SK-N-SH (cell line): ENCODE measurements around the gene KCTD4. TPM values are rescaled to one million over a fixed set of nuclear protein-coding genes. Genes with fewer than 3 reads are reported as not detected.

Source experiments
- CTCF ChIA-PET: fragments of 300-600, 350-600 bp; formaldehyde crosslinking; extraction: SDS; loops from one replicate; lab custom pipeline; 2021; lab: Yijun Ruan, JAX
- POLR2A ChIA-PET: fragments of 350-600 bp; sonication (Branson Sonifier 250); formaldehyde crosslinking; extraction: SDS; loops from one replicate; lab custom pipeline; 2020; ENCODE audit warnings: antibody characterized with exemption, inconsistent platforms; lab: Yijun Ruan, JAX
- DNase-seq: peaks from one replicate; pipeline ENCODE4 v3.0.0; 2012
- H2AFZ ChIP-seq: fragments of 200-600 bp; sonication (generic); 2 replicates; pipeline ENCODE4 v1.8.1; 2016; ENCODE audit warnings: antibody characterized with exemption, mild to moderate bottlenecking, low read depth
- H3F3A ChIP-seq: fragments of 200-600 bp; sonication (generic); replicated peaks from 2 replicates; pipeline ENCODE3; 2016; ENCODE audit warnings: antibody characterized with exemption, mild to moderate bottlenecking; ENCODE audit not compliant: insufficient read depth
- H3K27ac ChIP-seq, 2 experiments: fragments of 200-500 bp in 1 of 2; fragments of 200-600 bp in 1 of 2; sonication (Bioruptor generic) in 1 of 2; sonication (generic), shearing (Covaris generic) in 1 of 2; 2 replicates each; pipeline versions ENCODE4 v1.5.1 to v1.6.1; 2014 to 2016; ENCODE audit warnings: low read depth in 2 of 2, inconsistent platforms in 1 of 2, low read length in 1 of 2, mild to moderate bottlenecking in 1 of 2, mixed read lengths in 1 of 2
- H3K27me3 ChIP-seq: fragments of 200-600 bp; sonication (generic), shearing (Covaris generic); 2 replicates; pipeline ENCODE4 v1.6.1; 2016; ENCODE audit warnings: mixed run types; ENCODE audit not compliant: insufficient read depth
- H3K36me3 ChIP-seq, 2 experiments: fragments of 200-500 bp in 1 of 2; fragments of 200-600 bp in 1 of 2; sonication (Bioruptor generic) in 1 of 2; sonication (generic) in 1 of 2; replicated peaks in 1 of 2; 2 replicates each; pipeline versions ENCODE3 to v1.5.1; 2014 to 2016; ENCODE audit warnings: low read length in 1 of 2, mild to moderate bottlenecking in 1 of 2; ENCODE audit not compliant: insufficient read depth in 2 of 2, control insufficient read depth in 1 of 2
- H3K4me1 ChIP-seq, 2 experiments: fragments of 200-500 bp in 1 of 2; fragments of 200-600 bp in 1 of 2; sonication (Bioruptor generic) in 1 of 2; sonication (generic), shearing (Covaris generic) in 1 of 2; 2 replicates each; pipeline versions ENCODE4 v1.5.1 to v1.6.1; 2014 to 2016; ENCODE audit warnings: low read depth in 1 of 2, low read length in 1 of 2, mixed run types in 1 of 2; ENCODE audit not compliant: insufficient read depth in 2 of 2, control insufficient read depth in 1 of 2
- H3K4me2 ChIP-seq: fragments of 200-600 bp; sonication (generic), shearing (Covaris generic); 2 replicates; pipeline ENCODE4 v1.6.1; 2017; ENCODE audit warnings: mixed run types
- H3K4me3 ChIP-seq, 2 experiments: fragments of 200-500 bp in 1 of 2; fragments of 200-600 bp in 1 of 2; sonication (Bioruptor generic) in 1 of 2; sonication (generic), shearing (Covaris generic) in 1 of 2; 2 replicates each; pipeline versions ENCODE4 v1.5.1 to v1.8.1; 2014 to 2016; ENCODE audit warnings: low read depth in 2 of 2, inconsistent platforms in 1 of 2, low read length in 1 of 2, mild to moderate bottlenecking in 1 of 2, mixed read lengths in 1 of 2, moderate library complexity in 1 of 2
- H3K79me2 ChIP-seq: fragments of 200-600 bp; sonication (generic); 2 replicates; pipeline ENCODE4 v1.8.1; 2017; ENCODE audit warnings: mild to moderate bottlenecking; ENCODE audit not compliant: insufficient read depth
- H3K9ac ChIP-seq: fragments of 200-600 bp; sonication (generic); 2 replicates; pipeline ENCODE4 v1.6.1; 2017; ENCODE audit warnings: mixed run types
- H3K9me2 ChIP-seq: fragments of 200-600 bp; sonication (generic); 2 replicates; pipeline ENCODE4 v1.6.1; 2017; ENCODE audit warnings: mixed run types
- H3K9me3 ChIP-seq: fragments of 200-600 bp; sonication (generic); 2 replicates; pipeline ENCODE4 v1.6.1; 2017; ENCODE audit warnings: mixed run types, mild to moderate bottlenecking, moderate library complexity
- H4K20me1 ChIP-seq: fragments of 200-600 bp; sonication (generic); 2 replicates; pipeline ENCODE4 v1.6.1; 2017; ENCODE audit warnings: mild to moderate bottlenecking, mixed run types; ENCODE audit not compliant: insufficient read depth
- CHD2 ChIP-seq: fragments of 150-350 bp; IDR thresholded peaks from 2 replicates; pipeline ENCODE4 v1.6.1; 2018; ENCODE audit warnings: low read length; ENCODE audit not compliant: partially characterized antibody
- EP300 ChIP-seq, 2 experiments: IDR thresholded peaks; 2 replicates each; pipeline versions ENCODE4 v1.4.0 to v1.6.1; 2012; ENCODE audit warnings: borderline replicate concordance in 1 of 2, low read depth in 1 of 2, low read length in 1 of 2
- EZH2phosphoT487 ChIP-seq: fragments of 200-600 bp; sonication (generic); IDR thresholded peaks from 2 replicates; pipeline ENCODE4 v1.6.1; 2017; ENCODE audit warnings: low read depth, mixed run types, mild to moderate bottlenecking, antibody characterized with exemption, moderate library complexity, borderline replicate concordance
- FOSL2 ChIP-seq: IDR thresholded peaks from 2 replicates; pipeline ENCODE4 v1.4.0; 2012; ENCODE audit warnings: low read depth, mild to moderate bottlenecking, moderate library complexity, borderline replicate concordance
- FOXJ3 ChIP-seq: sonication (generic); formaldehyde crosslinking; IDR thresholded peaks from 2 replicates; pipeline ENCODE4 v1.5.1; 2020; ENCODE audit warnings: mild to moderate bottlenecking, missing genetic modification reagents
- GATA2 ChIP-seq: sonication (generic); formaldehyde crosslinking; IDR thresholded peaks from 2 replicates; pipeline ENCODE4 v1.5.0; 2020; ENCODE audit warnings: mild to moderate bottlenecking, missing genetic modification reagents
- MXI1 ChIP-seq: IDR thresholded peaks from 2 replicates; pipeline ENCODE4 v1.6.1; 2012; ENCODE audit warnings: mild to moderate bottlenecking, low read depth, low read length, improper control_type of control experiment
- RAD21 ChIP-seq: IDR thresholded peaks from 2 replicates; pipeline ENCODE4 v1.6.1; 2012; ENCODE audit warnings: mild to moderate bottlenecking, low read length
- RCOR1 ChIP-seq: fragments of 150-350 bp; IDR thresholded peaks from 2 replicates; pipeline ENCODE4 v1.6.1; 2017; ENCODE audit warnings: antibody characterized with exemption, low read length
- RFX5 ChIP-seq: IDR thresholded peaks from 2 replicates; pipeline ENCODE4 v1.6.1; 2012; ENCODE audit warnings: mild to moderate bottlenecking, improper control_type of control experiment, low read length
- RXRA ChIP-seq: IDR thresholded peaks from 2 replicates; pipeline ENCODE4 v1.4.0; 2012; ENCODE audit warnings: low read depth, mild to moderate bottlenecking, borderline replicate concordance
- TCF12 ChIP-seq: IDR thresholded peaks from 2 replicates; pipeline ENCODE4 v1.4.0; 2012
- TEAD4 ChIP-seq: IDR thresholded peaks from 2 replicates; pipeline ENCODE4 v1.4.0; 2012; ENCODE audit warnings: mild to moderate bottlenecking, borderline replicate concordance; ENCODE audit not compliant: insufficient read depth
- YY1 ChIP-seq: IDR thresholded peaks from 2 replicates; pipeline ENCODE4 v1.4.0; 2012; ENCODE audit warnings: low read depth, mild to moderate bottlenecking
- ZBTB33 ChIP-seq: IDR thresholded peaks from 2 replicates; pipeline ENCODE4 v1.4.0; 2012; ENCODE audit warnings: low read depth, borderline replicate concordance
- WGBS: methylation state at CpG from one replicate; pipeline ENCODE4 v1.1.6; 2017; ENCODE audit warnings: low lambda C conversion rate; 5-methylcytosine and 5-hydroxymethylcytosine counted together
- polyA plus RNA-seq, 3 experiments: library from polyadenylated mRNA; depleted of rRNA; stranded (reverse); fragments of >200 nt; gene quantifications; 2 replicates each; pipeline ENCODE4 v1.2.3, GENCODE V29; 2012
- TF ChIP-seq, protein P1 (sequence below): IDR thresholded peaks from 2 replicates; pipeline ENCODE4 v1.4.0; 2012; ENCODE audit warnings: low read depth, borderline replicate concordance
- TF ChIP-seq, protein P2 (sequence below): IDR thresholded peaks from 2 replicates; pipeline ENCODE4 v1.6.1; 2012; ENCODE audit warnings: mild to moderate bottlenecking, low read depth, low read length, moderate library complexity

KCTD4 gene
- polyA plus RNA-seq, 1 of the 3 experiments (the other 2 are of a cell fraction) = 0.56 TPM

DNA sequence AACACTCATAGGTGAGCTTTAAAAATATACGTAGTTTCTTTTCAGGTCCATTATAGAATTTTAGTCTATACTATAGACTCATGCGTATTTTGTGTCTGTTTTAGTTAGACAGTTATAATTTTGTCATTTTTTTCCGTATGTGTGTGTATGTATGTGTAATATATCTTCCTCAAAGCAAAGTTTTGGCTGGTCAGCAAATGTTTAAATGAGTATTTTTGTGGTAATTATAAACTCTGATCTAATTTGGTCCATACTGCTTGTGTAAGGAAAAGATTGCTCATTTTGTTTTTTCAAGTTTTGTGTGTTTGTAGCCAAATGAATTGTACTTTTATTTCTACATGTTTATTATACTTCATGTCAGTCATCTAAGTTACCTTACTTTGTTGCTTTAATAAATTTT is 20.5 kb downstream of the KCTD4 start:
- H3K9me3 ChIP-seq = no peaks in the 10 kb centered on the region
- H3K79me2 ChIP-seq = peaks cover 53% of the 10 kb centered on the region
- CTCF ChIA-PET = interaction anchor here (1.4 kb wide), 1 partner anchor 132 kb away, joined by 3 read pairs; no protein-coding TSS in a partner anchor

More for the DNA sequence above, 20.5 kb downstream of the KCTD4 start:
- Histone ChIP-seq H3K36me3 (peaks cover 2 to 8% of the 10 kb centered on the region in 2 experiments), H3K27ac (peak overlapping the region in 1 of 2 experiments; percentile 69; a peak in 2 of 4 replicates), H3K9ac (no peak overlapping the region), H3K4me1 (peaks cover 3 to 37% of the 10 kb centered on the region in 2 experiments), H3K27me3 (no peaks in the 10 kb centered on the region), H2AFZ (no peak overlapping the region), H3F3A (peaks cover 3% of the 10 kb centered on the region), H3K9me2 (no peaks in the 10 kb centered on the region), H3K4me2 (no peak overlapping the region), H4K20me1 (no peaks in the 10 kb centered on the region), H3K4me3 (no peak overlapping the region)
- POLR2A ChIA-PET = no interaction called here
- TF ChIP-seq, protein P1, sequence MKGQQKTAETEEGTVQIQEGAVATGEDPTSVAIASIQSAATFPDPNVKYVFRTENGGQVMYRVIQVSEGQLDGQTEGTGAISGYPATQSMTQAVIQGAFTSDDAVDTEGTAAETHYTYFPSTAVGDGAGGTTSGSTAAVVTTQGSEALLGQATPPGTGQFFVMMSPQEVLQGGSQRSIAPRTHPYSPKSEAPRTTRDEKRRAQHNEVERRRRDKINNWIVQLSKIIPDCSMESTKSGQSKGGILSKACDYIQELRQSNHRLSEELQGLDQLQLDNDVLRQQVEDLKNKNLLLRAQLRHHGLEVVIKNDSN = no peak
- TF ChIP-seq TCF12 (no peak), RFX5 (no peak), GATA2 (CRISPR knock-in tag) (no peak), EZH2phosphoT487 (no peak), RCOR1 (no peak), FOXJ3 (CRISPR knock-in tag) (no peak), EP300 (IDR thresholded peaks at IDR 0.05; ENCODE audit: borderline replicate concordance in 1 of 2, low read depth in 1 of 2, low read length in 1 of 2) (no peak), CHD2 (no peak), ZBTB33 (no peak), YY1 (no peak), MXI1 (no peak), RAD21 (no peak), RXRA (no peak), TEAD4 (no peak), FOSL2 (no peak)
- TF ChIP-seq, protein P2, sequence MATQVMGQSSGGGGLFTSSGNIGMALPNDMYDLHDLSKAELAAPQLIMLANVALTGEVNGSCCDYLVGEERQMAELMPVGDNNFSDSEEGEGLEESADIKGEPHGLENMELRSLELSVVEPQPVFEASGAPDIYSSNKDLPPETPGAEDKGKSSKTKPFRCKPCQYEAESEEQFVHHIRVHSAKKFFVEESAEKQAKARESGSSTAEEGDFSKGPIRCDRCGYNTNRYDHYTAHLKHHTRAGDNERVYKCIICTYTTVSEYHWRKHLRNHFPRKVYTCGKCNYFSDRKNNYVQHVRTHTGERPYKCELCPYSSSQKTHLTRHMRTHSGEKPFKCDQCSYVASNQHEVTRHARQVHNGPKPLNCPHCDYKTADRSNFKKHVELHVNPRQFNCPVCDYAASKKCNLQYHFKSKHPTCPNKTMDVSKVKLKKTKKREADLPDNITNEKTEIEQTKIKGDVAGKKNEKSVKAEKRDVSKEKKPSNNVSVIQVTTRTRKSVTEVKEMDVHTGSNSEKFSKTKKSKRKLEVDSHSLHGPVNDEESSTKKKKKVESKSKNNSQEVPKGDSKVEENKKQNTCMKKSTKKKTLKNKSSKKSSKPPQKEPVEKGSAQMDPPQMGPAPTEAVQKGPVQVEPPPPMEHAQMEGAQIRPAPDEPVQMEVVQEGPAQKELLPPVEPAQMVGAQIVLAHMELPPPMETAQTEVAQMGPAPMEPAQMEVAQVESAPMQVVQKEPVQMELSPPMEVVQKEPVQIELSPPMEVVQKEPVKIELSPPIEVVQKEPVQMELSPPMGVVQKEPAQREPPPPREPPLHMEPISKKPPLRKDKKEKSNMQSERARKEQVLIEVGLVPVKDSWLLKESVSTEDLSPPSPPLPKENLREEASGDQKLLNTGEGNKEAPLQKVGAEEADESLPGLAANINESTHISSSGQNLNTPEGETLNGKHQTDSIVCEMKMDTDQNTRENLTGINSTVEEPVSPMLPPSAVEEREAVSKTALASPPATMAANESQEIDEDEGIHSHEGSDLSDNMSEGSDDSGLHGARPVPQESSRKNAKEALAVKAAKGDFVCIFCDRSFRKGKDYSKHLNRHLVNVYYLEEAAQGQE = no peak
- WGBS = 86% methylated on average over 3 of the region's 3 CpGs
- no peak for DNase-seq
